Fibroblast of lung (primary cell): Measurements from ENCODE around the gene NLGN1. TPM values are rescaled to one million over a fixed set of nuclear protein-coding genes. Genes with fewer than 3 reads are reported as not detected.

Source experiments
- DNase-seq, 2 donors: peaks; one replicate each; pipeline versions ENCODE4 v3.0.0 to v3.0.0-alpha.2; 2010; ENCODE audit warnings: low read depth in 2 of 2
- H2AFZ ChIP-seq: 2 replicates; pipeline ENCODE4 v1.5.1; 2012; ENCODE audit warnings: low read length, control low read depth, inconsistent platforms
- H3K27ac ChIP-seq: 2 replicates; pipeline ENCODE4 v1.5.1; 2011; ENCODE audit warnings: low read length, control low read depth; ENCODE audit not compliant: insufficient read depth
- H3K27me3 ChIP-seq: 2 replicates; pipeline ENCODE4 v1.5.1; 2011; ENCODE audit warnings: mild to moderate bottlenecking, low read length; ENCODE audit not compliant: control insufficient read depth, insufficient read depth
- H3K36me3 ChIP-seq: 2 replicates; pipeline ENCODE4 v1.5.1; 2011; ENCODE audit warnings: low read length; ENCODE audit not compliant: control insufficient read depth, insufficient read depth
- H3K4me1 ChIP-seq: 2 replicates; pipeline ENCODE4 v1.5.1; 2011; ENCODE audit warnings: low read length; ENCODE audit not compliant: control insufficient read depth, insufficient read depth; ENCODE audit errors: extremely low read depth
- H3K4me2 ChIP-seq: 2 replicates; pipeline ENCODE4 v1.5.1; 2011; ENCODE audit warnings: low read length, control low read depth; ENCODE audit not compliant: insufficient read depth; ENCODE audit errors: extremely low read depth
- H3K4me3 ChIP-seq, 4 experiments: fragments of 200-600 bp in 1 of 4; sonication (generic) in 1 of 4; replicated peaks in 1 of 4; 2 replicates each; pipeline ENCODE4 v1.5.1; 2011 to 2016; ENCODE audit warnings: low read length in 4 of 4, low read depth in 3 of 4, mild to moderate bottlenecking in 3 of 4, control low read depth in 2 of 4, inconsistent platforms in 1 of 4, mixed read lengths in 1 of 4; ENCODE audit not compliant: insufficient read depth in 1 of 4; ENCODE audit errors: control extremely low read depth in 1 of 4
- H3K79me2 ChIP-seq: 2 replicates; pipeline ENCODE4 v1.5.1; 2012; ENCODE audit warnings: mild to moderate bottlenecking, low read length, inconsistent platforms; ENCODE audit not compliant: control insufficient read depth, insufficient read depth
- H3K9ac ChIP-seq: 2 replicates; pipeline ENCODE4 v1.5.1; 2011; ENCODE audit warnings: mild to moderate bottlenecking, low read length, control low read depth; ENCODE audit not compliant: insufficient read depth
- H3K9me3 ChIP-seq: 2 replicates; pipeline ENCODE4 v1.5.1; 2012; ENCODE audit warnings: low read depth, low read length; ENCODE audit not compliant: control insufficient read depth, insufficient read depth
- H4K20me1 ChIP-seq: 2 replicates; pipeline ENCODE4 v1.5.1; 2011; ENCODE audit warnings: low read length; ENCODE audit not compliant: control insufficient read depth, insufficient read depth; ENCODE audit errors: extremely low read depth
- EZH2 ChIP-seq: IDR thresholded peaks from 2 replicates; pipeline ENCODE4 v1.5.1; 2012; ENCODE audit warnings: low read length, control low read depth, mild to moderate bottlenecking; ENCODE audit errors: missing control alignments
- polyA plus RNA-seq, 2 donors: library from polyadenylated mRNA; depleted of rRNA in 1 of 2; stranded (reverse) in 1 of 2; unstranded in 1 of 2; fragments of >200 nt; gene quantifications; 2 replicates each; pipeline ENCODE4 v1.2.1, GENCODE V29; 2011 to 2012; ENCODE audit warnings: missing spikeins in 1 of 2
- total RNA-seq: library from RNA; depleted of rRNA; stranded (reverse); fragments of >200 nt; gene quantifications from 2 replicates; pipeline ENCODE4 v1.2.1, GENCODE V29; 2014
- TF ChIP-seq, protein P1 (sequence below), 2 donors: IDR thresholded peaks in 1 of 2; conservative IDR thresholded peaks in 1 of 2; 1 replicate in 1 of 2; 2 replicates in 1 of 2; pipeline ENCODE4 v1.5.1; 2011 to 2012; ENCODE audit warnings: low read length in 2 of 2, control low read depth in 1 of 2, inconsistent platforms in 1 of 2, low read depth in 1 of 2, mild to moderate bottlenecking in 1 of 2

Gene NLGN1
- total and polyA plus RNA-seq, 2 donors (not counting 1 experiment from before 2014, with no cell fraction given), result 0.61 to 2.1 TPM

DNA sequence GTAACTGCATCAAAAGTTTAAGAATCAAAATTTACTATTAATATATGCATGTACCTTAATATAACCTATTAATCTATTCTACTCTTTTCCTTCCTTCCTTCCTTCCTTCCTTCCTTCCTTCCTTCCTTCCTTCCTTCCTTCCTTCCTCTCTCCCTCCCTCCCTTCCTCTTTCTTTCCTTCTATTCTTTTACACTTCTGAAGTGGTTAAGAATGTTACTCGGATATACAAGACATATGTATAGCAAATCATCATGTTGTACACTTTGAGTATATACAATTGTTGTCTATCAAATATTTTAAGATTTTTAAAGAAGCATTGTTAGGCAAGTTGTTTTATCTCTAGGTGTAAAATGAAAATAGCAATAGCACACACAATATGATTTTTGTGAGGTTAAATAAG lies 748.5 kb downstream of the NLGN1 start:
- H3K4me3 ChIP-seq, result no peak overlapping the region
- no peaks in the 10 kb centered on the region for H3K79me2 ChIP-seq
- TF ChIP-seq EZH2, result no peak
- H3K4me1 ChIP-seq, result no peaks in the 10 kb centered on the region
- no peaks in the 10 kb centered on the region for H3K9me3 ChIP-seq
- H3K27ac ChIP-seq, result no peak overlapping the region
- no peak overlapping the region for H2AFZ ChIP-seq
- H3K36me3 ChIP-seq, result no peaks in the 10 kb centered on the region
- DNase-seq, result no peak
- H3K27me3 ChIP-seq, result no peaks in the 10 kb centered on the region
- H3K4me2 ChIP-seq, result no peak overlapping the region
- no peak overlapping the region for H3K9ac ChIP-seq
- no peaks in the 10 kb centered on the region for H4K20me1 ChIP-seq

DNA sequence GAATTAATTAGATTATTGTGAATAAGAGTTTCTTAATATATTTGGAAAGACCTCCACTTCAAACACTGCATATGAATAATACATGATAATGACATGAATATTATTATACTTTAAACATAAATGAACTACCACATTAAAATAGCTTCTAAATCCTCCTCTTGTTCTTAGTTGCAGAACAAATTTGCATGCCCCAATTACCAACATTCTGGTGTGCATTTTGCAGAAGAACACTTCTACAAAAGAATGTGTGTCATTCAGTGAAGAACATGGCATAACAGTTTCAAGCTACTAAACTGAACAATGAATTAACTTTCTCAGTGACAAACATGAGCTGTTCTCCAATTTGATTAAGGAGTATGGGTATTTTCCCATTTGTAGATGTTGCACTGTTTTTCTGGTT lies 750.3 kb downstream of the NLGN1 start:
- H4K20me1 ChIP-seq, result no peaks in the 10 kb centered on the region
- H3K9ac ChIP-seq, result no peak overlapping the region
- H3K9me3 ChIP-seq, result no peaks in the 10 kb centered on the region
- no peak for DNase-seq
- no peak for TF ChIP-seq EZH2
- TF ChIP-seq, protein P1, sequence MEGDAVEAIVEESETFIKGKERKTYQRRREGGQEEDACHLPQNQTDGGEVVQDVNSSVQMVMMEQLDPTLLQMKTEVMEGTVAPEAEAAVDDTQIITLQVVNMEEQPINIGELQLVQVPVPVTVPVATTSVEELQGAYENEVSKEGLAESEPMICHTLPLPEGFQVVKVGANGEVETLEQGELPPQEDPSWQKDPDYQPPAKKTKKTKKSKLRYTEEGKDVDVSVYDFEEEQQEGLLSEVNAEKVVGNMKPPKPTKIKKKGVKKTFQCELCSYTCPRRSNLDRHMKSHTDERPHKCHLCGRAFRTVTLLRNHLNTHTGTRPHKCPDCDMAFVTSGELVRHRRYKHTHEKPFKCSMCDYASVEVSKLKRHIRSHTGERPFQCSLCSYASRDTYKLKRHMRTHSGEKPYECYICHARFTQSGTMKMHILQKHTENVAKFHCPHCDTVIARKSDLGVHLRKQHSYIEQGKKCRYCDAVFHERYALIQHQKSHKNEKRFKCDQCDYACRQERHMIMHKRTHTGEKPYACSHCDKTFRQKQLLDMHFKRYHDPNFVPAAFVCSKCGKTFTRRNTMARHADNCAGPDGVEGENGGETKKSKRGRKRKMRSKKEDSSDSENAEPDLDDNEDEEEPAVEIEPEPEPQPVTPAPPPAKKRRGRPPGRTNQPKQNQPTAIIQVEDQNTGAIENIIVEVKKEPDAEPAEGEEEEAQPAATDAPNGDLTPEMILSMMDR (conservative IDR thresholded peaks at IDR 0.05 in 1 of 2, IDR thresholded peaks at IDR 0.05 in 1 of 2; ENCODE audit: low read depth in 1 of 2, low read length in 2 of 2), result no peak
- H3K27ac ChIP-seq, result no peak overlapping the region
- no peaks in the 10 kb centered on the region for H3K27me3 ChIP-seq
- no peaks in the 10 kb centered on the region for H3K79me2 ChIP-seq
- no peaks in the 10 kb centered on the region for H3K4me1 ChIP-seq
- H3K36me3 ChIP-seq, result no peaks in the 10 kb centered on the region
- no peak overlapping the region for H3K4me3 ChIP-seq
- no peak overlapping the region for H2AFZ ChIP-seq
- H3K4me2 ChIP-seq, result no peak overlapping the region

DNA sequence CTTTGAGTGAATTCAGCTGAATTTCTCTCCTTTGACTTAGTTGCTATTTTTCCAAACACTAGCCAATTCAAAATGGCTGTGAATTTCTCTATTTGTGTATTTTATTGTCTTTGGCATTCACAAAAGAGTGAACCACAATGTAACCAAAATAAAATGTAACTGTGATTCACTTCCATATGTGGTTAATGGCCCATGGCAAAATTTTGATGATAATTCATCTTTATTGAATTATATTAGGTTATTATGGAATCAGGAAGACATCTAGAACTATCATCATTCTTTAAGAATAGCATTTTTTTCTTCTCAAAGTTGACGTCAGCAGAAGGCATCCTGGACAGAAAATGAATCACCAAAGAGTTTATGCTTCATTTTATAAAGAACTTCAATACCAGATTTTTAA lies 756.3 kb downstream of the NLGN1 start:
- peak; percentile 3 to 59 for DNase-seq
- H3K27me3 ChIP-seq, result no peaks in the 10 kb centered on the region
- H4K20me1 ChIP-seq, result no peaks in the 10 kb centered on the region
- no peak overlapping the region for H3K27ac ChIP-seq
- H3K9me3 ChIP-seq, result no peaks in the 10 kb centered on the region
- H3K4me2 ChIP-seq, result no peak overlapping the region
- H3K9ac ChIP-seq, result no peak overlapping the region
- no peak for TF ChIP-seq EZH2
- TF ChIP-seq, protein P1 (conservative IDR thresholded peaks at IDR 0.05 in 1 of 2, IDR thresholded peaks at IDR 0.05 in 1 of 2; ENCODE audit: low read depth in 1 of 2, low read length in 2 of 2), result no peak
- H3K36me3 ChIP-seq, result no peaks in the 10 kb centered on the region
- H3K4me3 ChIP-seq, result no peak overlapping the region
- no peaks in the 10 kb centered on the region for H3K79me2 ChIP-seq
- no peaks in the 10 kb centered on the region for H3K4me1 ChIP-seq
- no peak overlapping the region for H2AFZ ChIP-seq
